GM12875 (cell line): ENCODE measurements around the gene RLN2.
A peak's percentile ranks its signal among the peaks of the same experiment; 100 is the strongest.

Experiments used
- H3K4me3 ChIP-seq: one replicate; pipeline ENCODE4 v1.5.1; 2011; ENCODE audit warnings: low read depth, low read length, control low read depth
- CTCF ChIP-seq: IDR thresholded peaks from 2 replicates; pipeline ENCODE4 v1.5.1; 2011; ENCODE audit warnings: low read depth, mild to moderate bottlenecking, control low read depth, inconsistent platforms, low read length, moderate library complexity, borderline replicate concordance; ENCODE audit not compliant: insufficient read depth

RLN2 gene

DNA sequence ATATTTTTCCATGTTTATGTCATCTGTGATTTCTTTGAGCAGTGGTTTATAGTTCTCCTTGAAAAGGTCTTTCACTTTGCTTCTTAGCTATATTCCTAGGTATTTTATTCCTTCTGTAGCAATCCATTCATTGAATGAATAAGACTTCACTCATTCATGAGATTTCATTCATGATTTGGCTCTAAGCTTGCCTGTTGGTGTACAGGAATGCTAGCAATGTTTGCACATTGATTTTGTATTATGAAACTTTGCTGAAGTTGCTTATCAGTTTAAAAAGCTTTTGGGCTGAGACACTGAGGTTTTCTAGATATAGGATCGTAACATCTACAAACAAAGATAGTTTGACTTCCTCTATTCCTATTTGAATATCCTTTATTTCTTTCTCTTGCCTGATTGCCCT, 15.9 kb downstream of the RLN2 start:
- TF ChIP-seq CTCF: no peak
- no peak overlapping the region for H3K4me3 ChIP-seq

- TF ChIP-seq CTCF: no peak
- H3K4me3 ChIP-seq: no peak overlapping the region
These were observed 18.3 kb downstream of the RLN2 start for GRCh38 chr9:5286262-5286661.

GRCh38 chr9:5278486-5278885, 26.0 kb downstream of the RLN2 start:
- no peak for TF ChIP-seq CTCF
- H3K4me3 ChIP-seq: no peak overlapping the region

DNA sequence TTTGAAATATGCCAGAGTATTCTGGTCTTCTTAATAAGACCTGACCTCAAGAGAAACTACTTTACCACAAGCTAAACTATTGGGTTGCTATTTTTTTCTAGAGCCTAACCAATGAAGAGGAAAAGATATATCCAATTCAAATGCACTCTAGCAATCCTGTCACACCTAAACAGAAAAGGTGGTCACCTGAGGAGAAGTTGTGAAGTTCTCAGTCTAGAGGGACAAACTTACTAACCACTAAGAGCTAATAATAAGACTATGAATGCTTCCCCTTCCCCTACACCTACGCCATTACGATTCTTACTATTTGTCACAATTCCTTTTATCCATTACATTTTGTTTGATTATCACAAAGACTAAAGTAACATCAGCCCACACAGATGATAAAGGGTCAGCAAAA, 29.7 kb downstream of the RLN2 start:
- no peak overlapping the region for H3K4me3 ChIP-seq
- no peak for TF ChIP-seq CTCF

GRCh38 chr9:5269249-5269715, 35.2 kb downstream of the RLN2 start:
- TF ChIP-seq CTCF: no peak

DNA sequence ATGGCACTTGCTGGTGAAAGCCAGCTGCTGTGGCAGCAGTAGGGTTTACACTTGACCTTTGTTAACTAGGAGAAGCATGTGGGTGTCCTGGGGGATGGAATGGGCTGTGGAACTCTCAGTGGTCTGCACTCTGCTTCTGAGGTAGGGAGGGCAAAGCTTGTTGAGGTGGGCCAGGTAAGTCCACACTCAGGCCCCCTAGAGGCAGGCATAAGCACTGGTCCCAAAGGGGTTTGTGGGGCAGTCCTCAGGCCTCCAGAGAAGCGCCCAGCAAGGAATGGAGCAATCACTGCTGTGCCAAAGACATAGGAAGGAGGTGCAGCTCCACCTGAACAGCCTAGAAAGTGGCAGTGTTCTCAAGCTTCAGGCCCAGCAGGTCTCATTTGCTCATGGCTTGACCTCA, 38.6 kb downstream of the RLN2 start:
- H3K4me3 ChIP-seq: no peak overlapping the region
- TF ChIP-seq CTCF: peak; percentile 57

More at GRCh38 chr9:5269249-5269715, 35.2 kb downstream of the RLN2 start:
- H3K4me3 ChIP-seq: no peak overlapping the region

GRCh38 chr9:5264219-5264595, 40.3 kb downstream of the RLN2 start:
- no peak for TF ChIP-seq CTCF
- no peak overlapping the region for H3K4me3 ChIP-seq
